Measurements from ENCODE around the gene SEMA3G.

The SEMA3G gene

DNA sequence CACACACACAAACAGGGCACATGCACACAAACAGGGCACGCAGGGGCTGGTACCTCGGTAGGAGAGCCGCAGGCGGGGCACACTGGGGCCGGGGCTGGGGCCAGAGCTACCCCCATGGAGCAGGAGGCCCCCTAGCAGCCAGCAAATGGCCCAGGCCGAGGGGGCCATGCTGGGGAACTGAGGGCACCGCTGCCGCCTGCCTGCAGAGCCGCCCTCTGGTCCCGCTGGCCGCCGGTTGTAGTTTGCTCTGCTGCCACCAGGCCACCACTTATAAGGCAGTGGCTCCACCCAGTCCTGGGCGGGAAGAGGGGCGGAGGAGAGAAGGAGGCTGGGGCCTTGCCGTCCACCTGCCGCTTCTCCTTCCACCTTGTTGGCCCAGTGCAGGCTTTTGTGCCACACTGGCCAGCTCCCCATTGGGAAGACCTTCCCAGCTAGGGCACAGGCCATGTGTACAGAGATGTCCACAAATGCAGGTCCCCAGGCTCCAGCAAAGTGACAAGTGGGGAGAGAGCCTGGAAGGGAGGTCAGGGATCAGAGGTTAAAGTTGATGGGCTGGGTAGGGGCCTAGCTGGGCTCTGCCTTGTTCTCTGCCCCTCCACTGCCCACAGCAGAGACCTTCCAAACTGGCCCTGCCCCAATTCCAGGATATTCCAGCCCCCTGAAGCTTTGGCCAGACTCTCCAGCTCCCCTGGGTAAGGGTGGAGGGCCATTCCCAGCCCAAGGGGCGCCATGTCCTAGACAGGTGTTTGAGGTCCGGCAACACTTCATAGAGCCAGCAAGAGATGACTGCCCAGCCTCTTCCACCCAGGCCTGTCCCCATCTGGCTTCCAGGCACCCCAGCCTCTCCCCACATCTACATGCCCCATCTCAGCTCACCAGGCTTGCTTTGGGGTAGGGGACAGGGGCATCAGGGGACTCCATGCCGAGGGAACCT is at the start of gene SEMA3G:
SEMA3G (minus strand) TSS at position 244 of the 934 bp plus-strand sequence; CDS start at position 168, 76 bp downstream.
- DNase-seq (ENCODE audit: low spot score) = peak; percentile 82

DNA sequence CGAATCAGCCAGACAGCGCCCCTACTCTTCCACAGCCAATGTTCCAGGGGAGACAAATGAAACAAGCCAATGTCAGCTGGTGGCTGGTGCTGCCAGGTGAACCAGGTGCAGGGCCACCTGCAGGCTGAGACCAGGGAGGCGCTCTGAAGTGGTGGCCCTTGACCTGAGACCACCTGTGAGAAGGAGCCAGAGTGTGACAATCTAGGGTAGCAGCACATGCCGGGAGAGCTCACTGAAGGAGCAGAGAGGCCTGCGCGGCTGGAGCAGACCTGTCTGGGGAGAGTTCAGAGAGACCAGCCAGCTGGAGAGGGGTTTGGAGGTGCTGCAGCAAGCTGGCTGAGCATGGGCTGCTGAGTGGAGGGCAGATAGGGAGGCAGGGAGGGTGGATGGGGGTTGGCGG is 49.5 kb upstream of the SEMA3G start:
- no peak for DNase-seq (ENCODE audit: low spot score)

GRCh38 chr3:52493232-52494017 is 48.5 kb upstream of the SEMA3G start:
- no peak for DNase-seq (ENCODE audit: low spot score)

DNA sequence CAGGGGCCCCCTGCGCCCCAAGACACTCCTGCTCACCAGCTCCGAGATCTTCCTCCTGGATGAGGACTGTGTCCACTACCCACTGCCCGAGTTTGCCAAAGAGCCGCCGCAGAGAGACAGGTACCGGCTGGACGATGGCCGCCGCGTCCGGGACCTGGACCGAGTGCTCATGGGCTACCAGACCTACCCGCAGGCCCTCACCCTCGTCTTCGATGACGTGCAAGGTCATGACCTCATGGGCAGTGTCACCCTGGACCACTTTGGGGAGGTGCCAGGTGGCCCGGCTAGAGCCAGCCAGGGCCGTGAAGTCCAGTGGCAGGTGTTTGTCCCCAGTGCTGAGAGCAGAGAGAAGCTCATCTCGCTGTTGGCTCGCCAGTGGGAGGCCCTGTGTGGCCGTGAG is 47.2 kb upstream of the SEMA3G start:
- DNase-seq (ENCODE audit: low spot score) = no peak

DNA sequence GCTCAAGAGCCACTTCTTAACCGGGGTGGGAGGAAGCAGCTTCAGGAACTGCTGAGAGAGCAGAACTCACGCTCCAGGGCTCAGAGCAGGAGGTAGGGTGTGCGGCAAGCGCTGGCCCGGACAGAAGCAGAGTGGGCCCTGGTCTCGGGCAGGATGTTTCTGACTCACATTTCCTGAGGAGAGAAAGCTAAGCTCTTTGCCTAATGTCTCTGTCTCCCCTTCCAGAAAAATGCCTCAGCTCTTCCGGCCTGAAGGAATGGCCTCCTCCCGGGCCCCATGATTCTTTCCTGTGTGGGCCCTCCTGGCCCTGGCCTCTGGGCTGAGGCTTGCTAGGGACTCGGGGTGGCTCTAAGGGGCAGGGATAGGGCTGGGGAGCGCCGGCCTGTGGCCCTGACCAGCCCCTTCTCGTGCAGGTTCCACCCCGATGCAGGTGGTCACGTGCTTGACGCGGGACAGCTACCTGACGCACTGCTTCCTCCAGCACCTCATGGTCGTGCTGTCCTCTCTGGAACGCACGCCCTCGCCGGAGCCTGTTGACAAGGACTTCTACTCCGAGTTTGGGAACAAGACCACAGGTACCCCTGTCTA is 46.1 kb upstream of the SEMA3G start:
- DNase-seq (ENCODE audit: low spot score) = no peak

GRCh38 chr3:52490035-52490938 is 45.4 kb upstream of the SEMA3G start:
- DNase-seq (ENCODE audit: low spot score) = no peak

GRCh38 chr3:52489453-52489852 is 44.5 kb upstream of the SEMA3G start:
- DNase-seq (ENCODE audit: low spot score) = no peak

GRCh38 chr3:52488746-52489145 is 43.8 kb upstream of the SEMA3G start:
- no peak for DNase-seq (ENCODE audit: low spot score)

- no peak for DNase-seq (ENCODE audit: low spot score)
These were observed 43.1 kb upstream of the SEMA3G start for GRCh38 chr3:52487788-52488691.

DNA sequence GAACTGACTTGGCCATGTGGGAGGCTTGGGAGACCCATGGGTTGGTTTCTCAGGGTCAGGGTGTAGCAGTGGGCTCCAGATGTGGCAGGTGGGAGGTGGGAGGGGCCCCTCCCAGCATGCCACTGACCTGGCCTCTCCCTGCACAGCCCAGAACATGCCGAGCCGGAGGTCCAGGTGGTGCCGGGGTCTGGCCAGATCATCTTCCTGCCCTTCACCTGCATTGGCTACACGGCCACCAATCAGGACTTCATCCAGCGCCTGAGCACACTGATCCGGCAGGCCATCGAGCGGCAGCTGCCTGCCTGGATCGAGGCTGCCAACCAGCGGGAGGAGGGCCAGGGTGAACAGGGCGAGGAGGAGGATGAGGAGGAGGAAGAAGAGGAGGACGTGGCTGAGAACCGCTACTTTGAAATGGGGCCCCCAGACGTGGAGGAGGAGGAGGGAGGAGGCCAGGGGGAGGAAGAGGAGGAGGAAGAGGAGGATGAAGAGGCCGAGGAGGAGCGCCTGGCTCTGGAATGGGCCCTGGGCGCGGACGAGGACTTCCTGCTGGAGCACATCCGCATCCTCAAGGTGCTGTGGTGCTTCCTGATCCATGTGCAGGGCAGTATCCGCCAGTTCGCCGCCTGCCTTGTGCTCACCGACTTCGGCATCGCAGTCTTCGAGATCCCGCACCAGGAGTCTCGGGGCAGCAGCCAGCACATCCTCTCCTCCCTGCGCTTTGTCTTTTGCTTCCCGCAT is 42.3 kb upstream of the SEMA3G start:
- DNase-seq (ENCODE audit: low spot score) = no peak

DNA sequence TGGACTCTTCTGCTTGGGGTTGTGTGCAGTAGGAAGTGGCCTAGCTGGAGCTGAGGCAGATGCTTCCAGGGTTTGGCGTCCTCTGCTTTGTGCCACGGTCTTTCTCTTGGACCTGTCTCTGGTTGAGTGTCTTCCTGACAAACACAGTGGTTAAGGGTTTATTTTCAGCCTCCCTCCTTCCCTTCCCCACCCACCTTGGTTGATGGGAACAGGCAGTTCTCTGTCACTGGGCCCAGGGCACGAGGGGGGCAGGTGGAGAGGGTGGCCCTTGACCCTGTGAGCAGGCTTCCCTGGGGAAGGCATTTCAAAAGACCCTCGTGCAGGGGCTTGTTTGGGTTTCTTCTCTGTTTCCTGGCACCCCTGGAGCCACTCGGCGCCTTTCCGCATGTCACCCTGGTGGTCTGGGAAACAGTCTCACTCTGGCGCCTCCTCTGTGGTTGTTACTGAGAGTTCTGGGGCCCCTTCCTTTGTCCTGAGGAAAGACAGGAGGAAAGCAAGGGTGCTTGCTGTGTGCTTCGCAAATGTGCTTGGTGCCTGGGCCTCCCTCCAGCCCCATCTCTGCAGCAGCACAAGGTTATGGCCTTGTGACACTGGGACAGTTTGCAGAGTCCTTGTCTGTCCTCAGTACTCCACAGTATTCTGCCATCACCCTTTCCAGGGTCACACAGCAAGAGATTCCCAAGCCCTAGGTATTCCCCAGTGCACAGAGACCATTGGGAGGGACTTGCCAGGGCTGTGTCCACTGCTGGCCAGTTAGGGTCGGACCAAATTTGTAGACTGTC is 40.0 kb upstream of the SEMA3G start:
- DNase-seq (ENCODE audit: low spot score) = no peak

DNA sequence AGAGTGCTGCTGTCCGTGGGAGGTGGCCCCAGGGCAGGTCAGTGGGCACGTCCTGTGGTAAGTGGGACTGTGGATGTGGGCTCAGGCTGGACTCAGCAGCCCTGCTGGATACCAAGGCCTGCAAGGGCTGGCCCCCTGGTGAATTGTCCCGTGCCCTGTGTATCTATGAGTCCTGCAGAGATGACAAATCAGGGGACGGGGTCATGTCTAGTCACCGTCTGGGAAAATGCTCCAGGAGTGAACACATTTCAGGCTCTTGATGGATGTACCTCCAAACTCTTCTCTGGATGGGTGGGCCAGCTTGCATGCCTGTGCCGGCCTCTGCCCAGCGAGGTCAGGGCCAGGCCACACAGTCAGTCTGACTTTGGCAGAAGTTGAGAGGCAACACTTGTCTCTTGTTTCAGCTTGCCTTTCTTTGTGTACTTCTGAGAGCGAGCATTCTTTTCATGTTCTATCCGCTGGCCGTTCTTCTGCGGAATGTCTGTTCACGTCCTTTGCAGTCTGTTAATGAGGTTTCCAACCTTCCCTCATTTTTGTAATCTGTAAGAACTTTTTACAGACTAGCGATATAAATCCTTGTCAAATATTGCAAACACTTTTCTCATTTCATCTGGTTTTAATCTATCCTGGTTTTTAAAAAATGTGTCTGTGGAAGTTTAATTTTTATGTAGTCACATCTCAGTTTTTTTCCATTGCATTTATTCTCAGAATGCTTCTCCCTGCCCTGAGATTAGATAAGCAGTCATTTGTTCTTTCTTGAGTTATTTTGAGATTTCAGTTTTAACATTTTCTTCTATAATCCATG is 38.9 kb upstream of the SEMA3G start:
- no peak for DNase-seq (ENCODE audit: low spot score)

GRCh38 chr3:52483081-52483480 is 38.2 kb upstream of the SEMA3G start:
- DNase-seq (ENCODE audit: low spot score) = no peak

GRCh38 chr3:52481819-52482521 is 37.1 kb upstream of the SEMA3G start:
- no peak for DNase-seq (ENCODE audit: low spot score)

GRCh38 chr3:52480768-52481715 is 36.1 kb upstream of the SEMA3G start:
- DNase-seq (ENCODE audit: low spot score) = no peak

- DNase-seq (ENCODE audit: low spot score) = no peak
These were observed 35.1 kb upstream of the SEMA3G start for GRCh38 chr3:52479877-52480575.
